Midbrain (tissue), 1 donor: ENCODE measurements around the gene PRTG.
"Not testable (repeated sequence)": the region's sequence is repeated elsewhere in the genome, so short reads cannot be mapped to it uniquely, and the experiment has no call there.

Experiments
- DNase-seq: peaks from one replicate; lab custom pipeline; 2025; lab: John Stamatoyannopoulos, UW

The PRTG gene

GRCh38 chr15:55743729-55744655, 1.0 kb upstream of the PRTG start:
- no peak for DNase-seq

DNA sequence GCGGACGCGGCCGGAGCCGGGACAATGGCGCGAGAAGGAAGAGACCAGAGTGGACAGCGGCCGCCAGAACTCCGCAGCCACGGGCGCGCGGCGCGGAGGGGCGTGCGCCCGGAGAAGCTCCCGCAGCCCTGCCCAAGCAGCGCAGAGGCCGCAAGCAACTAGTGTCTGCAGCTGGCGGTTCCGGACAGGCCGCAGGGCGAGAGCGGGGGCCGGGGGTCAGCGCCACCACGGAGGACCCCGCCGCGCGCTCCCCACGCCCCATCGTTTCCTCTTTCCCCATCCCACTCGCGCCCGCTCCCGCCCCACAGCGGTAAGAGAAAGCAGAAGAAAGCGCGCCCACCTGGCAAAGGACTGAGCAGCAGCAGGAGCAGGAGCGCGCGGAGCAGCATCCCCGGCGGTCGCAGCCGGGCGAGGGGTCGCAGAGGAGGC, 440 bp downstream of the PRTG start:
- DNase-seq = no peak

DNA sequence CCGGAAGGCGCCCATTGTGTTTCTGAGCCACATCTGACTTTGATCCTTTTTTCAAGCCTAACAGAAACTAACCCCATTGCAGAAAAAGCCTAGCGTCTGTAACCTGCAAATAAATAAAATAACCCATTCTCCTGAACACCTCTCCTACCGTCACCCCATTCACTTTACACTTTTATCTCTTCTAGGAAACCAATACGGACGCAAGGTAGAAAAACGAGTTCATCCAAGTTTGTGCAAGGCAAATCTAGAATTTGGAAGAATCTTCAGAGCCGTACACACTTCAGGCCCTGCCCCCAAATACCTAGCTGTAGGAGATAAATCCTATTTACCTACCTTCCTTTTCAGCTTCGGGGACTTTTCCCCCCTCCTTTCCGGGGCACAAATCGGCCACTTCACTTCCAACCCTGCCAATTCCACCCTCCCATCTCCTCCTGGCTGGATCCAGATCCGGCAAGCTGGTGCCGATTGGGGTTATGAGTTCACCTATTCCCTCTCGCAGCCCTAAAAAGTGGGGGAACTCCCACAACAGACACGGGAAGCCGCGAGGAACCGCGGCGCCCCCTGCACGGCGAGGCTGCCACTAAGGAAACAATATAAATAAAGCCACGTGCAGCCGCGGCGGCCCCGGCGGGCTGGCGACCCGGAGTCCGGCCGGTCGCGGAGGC, 987 bp downstream of the PRTG start:
- no peak for DNase-seq

GRCh38 chr15:55740981-55741832, 1.7 kb downstream of the PRTG start:
- no peak for DNase-seq

GRCh38 chr15:55740359-55740878, 2.5 kb downstream of the PRTG start:
- DNase-seq = no peak

- DNase-seq = no peak
Observed at GRCh38 chr15:55739641-55740040, 3.3 kb downstream of the PRTG start.

GRCh38 chr15:55738715-55739114, 4.2 kb downstream of the PRTG start:
- DNase-seq = no peak

GRCh38 chr15:55737373-55737772, 5.6 kb downstream of the PRTG start:
- no peak for DNase-seq

DNA sequence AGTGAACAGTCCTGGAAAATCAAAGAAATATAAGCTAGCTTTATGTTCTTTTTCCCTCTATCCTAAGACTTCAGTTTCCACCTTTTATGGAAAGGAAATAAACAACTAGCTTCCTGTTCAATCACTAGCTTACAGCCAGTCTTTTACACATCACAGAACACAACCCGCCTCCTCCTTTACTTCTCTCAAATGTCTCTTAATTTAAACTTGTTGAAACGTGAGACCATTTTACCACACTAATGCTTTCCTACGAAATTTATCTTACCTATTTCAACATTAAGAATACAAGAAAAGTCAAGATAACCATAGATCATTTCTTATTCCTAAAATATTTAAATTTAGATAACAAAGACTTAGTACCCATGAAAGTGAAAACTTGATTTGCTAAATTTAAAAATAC, 6.2 kb downstream of the PRTG start:
- no peak for DNase-seq

- no peak for DNase-seq
Observed at GRCh38 chr15:55734641-55735040, 8.3 kb downstream of the PRTG start.

DNA sequence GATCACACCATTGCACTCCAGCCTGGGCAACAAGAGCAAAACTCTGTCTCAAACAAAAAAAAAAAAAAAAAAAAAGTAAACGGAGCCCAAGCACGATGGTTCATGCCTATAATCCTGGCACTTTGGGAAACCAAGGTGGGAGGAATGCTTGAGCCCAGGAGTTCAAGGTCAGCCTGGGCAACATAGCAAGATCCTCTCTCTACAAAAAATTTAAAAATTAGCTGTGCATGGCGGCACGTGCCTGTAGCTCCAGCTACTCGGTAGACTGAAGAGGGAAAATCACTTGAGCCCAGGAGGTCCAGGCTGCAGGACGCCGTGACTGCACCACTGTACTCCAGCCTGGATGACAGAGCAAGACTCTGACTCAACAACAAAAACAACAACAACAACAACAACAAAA, 9.5 kb downstream of the PRTG start:
- not testable (repeated sequence) for DNase-seq

GRCh38 chr15:55721554-55722185, 21.3 kb downstream of the PRTG start:
- DNase-seq = no peak

GRCh38 chr15:55715355-55716076, 27.4 kb downstream of the PRTG start:
- no peak for DNase-seq

DNA sequence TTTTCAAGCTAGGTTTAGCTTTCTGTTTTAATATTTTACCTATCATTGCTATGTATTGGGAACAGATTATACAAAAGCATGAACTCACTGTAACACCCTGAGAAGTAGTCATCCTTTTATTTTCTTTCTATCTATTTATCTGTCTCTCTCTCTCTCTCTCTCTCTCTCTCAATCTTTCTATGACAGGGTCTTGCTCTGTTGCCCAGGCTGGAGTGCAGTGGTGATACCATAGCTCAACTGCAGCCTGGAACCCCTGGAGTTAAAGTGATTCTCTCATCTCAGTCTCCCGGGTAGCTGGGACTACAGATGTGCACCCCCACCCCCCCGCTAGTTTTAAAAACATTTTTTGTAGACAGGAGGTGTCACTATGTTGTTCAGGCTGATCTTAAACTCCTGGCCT, 28.9 kb downstream of the PRTG start:
- no peak for DNase-seq

GRCh38 chr15:55712363-55712762, 30.6 kb downstream of the PRTG start:
- no peak for DNase-seq

- no peak for DNase-seq
Observed at GRCh38 chr15:55710286-55710685, 32.7 kb downstream of the PRTG start.

DNA sequence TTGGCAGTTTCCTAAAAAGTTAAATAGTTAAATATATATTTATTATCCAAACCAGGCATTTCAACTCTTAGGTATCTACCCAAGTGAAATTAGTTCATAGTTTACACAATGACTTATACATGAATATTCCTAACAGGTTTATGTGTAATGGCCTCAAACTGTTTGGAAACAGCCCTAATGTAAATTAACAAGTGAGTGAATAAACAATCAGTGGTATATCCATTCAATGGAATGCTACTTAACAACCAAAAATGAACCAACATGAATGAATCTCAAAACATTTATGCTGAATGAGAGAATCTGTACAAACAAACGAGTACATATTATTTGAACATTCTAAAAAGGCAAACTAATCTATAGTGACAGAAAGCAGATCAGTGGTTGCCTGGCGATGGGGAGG, 33.5 kb downstream of the PRTG start:
- DNase-seq = no peak

- DNase-seq = no peak
Observed at GRCh38 chr15:55708720-55709119, 34.2 kb downstream of the PRTG start.

GRCh38 chr15:55707951-55708350, 35.0 kb downstream of the PRTG start:
- no peak for DNase-seq

GRCh38 chr15:55707518-55707917, 35.4 kb downstream of the PRTG start:
- no peak for DNase-seq

GRCh38 chr15:55703873-55704301, 39.1 kb downstream of the PRTG start:
- DNase-seq = no peak
